ENCODE measurements around the gene COL9A3.

Gene COL9A3

DNA sequence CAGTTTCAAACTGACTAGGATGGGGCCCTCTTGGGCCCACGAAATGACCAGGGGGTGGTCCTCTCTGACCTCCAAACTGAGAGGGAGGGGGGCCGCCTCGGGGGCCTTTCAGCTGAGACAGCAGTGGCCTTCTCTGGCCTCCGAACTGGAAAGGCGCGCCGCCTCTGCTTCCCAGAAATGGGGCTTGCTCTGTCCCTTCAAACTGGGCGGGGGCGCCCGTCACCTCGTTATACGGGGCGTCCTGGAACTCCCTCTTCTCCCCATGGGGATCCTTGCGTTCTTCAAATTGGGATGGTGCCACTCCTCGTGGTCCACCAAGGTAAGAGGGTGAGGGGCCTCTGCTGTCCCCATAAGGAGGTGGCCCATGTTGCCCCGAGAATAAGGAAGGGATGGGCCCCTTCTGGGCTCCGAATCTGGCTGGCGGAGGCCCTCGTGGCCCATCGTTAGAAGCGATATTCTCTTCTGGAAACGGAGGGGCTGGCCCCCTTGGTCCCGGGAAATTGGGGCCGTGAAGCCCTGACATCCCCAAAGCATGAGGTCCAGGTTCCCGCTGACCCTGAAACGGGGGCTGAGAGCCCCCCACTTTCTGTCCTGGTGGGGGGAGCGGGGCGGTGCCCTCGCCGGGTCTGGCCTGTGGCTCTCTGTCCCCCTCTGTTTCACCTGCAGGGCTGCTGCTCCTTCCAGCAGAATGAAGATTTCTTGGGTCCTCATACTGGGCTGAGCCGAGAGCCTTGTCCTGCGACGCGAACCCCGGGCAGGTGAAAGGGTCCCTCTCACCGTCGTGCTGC is 63.5 kb downstream of the COL9A3 start:
- no peak for TF ChIP-seq CTCF (IDR thresholded peaks at IDR 0.05; ENCODE audit: extremely low read depth, missing control alignments)
- no peak for DNase-seq (ENCODE audit: low spot score)

- TF ChIP-seq CTCF (IDR thresholded peaks at IDR 0.05; ENCODE audit: extremely low read depth, missing control alignments): no peak
- DNase-seq (ENCODE audit: low spot score): no peak
These were observed 64.2 kb downstream of the COL9A3 start for GRCh38 chr20:62880935-62881661.

DNA sequence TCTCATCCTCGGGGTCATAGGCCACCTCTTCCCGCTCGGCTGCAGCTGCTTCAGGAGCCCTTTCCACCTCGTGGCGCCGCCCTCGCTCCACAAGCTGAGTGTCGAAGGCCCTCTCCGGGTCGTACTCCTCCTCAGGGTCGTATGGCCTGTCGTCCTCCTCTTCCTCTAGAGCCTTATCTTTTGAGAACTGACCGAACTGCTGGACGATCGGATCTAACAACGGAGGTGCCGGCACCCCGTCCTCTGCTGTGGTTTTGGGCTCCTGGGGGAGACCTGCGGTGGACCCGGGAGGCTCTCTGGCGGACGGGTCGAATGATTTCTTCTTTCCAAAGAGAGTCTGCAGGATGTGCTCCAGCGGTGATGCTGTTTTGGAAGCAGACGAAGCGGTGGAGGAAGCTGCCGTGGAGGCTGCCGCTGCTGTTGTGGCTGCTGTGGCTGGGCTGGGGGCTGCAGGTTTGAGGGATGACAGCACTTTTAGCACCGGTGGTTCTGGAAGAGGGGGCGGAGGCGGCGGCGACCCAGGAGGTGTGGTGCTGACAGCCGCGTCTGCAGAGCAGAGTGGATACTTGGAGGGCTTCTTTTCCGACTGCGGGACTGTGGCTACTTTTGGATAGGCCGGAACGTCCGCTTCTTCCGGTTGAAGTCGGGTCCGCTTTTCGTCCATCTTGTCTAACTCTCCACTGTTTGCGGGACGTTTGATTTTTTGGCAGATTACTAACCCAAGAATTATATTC is 65.0 kb downstream of the COL9A3 start:
- DNase-seq (ENCODE audit: low spot score): no peak
- TF ChIP-seq CTCF (IDR thresholded peaks at IDR 0.05; ENCODE audit: extremely low read depth, missing control alignments): no peak

DNA sequence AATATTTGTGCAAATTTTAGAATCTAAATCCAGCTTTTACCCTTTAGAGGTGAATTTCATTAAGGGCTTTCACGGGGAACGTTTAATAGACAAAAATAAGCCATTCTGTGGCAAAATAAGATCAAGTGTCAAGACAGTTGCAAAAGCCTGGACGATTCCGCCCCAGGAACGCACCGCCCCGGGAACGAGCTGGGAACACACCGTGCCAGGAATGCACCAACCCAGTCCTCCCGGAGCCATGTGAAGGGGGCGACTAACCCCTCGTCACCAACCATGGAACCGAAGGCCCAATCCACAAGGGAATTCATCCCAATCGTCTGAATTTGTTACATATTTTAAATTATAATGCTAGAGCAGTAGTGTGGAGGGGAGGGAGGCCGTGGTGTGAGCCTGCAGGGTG is 65.6 kb downstream of the COL9A3 start:
- no peak for DNase-seq (ENCODE audit: low spot score)
- no peak for TF ChIP-seq CTCF (IDR thresholded peaks at IDR 0.05; ENCODE audit: extremely low read depth, missing control alignments)

DNA sequence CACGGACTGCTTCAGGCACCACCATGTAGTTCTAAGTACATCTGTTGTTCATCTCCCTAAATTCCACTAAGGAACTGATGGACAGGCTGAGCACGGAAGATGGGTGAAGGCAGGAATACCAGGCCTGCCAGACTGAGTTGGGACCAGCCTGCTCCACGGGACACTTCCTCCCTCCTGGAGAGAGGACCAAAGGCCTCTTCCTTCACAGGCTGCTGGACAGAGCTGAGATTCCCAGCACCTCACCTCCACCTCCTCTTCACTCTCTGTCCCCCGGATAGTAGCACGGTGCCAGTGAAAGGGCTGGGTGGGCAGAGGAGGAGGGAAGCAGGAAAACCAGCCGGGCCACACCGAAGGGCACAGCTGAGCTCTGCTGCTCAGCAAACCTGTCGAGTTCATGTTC is 67.7 kb downstream of the COL9A3 start:
- DNase-seq (ENCODE audit: low spot score): no peak
- no peak for TF ChIP-seq CTCF (IDR thresholded peaks at IDR 0.05; ENCODE audit: extremely low read depth, missing control alignments)

GRCh38 chr20:62885046-62885895 is 68.4 kb downstream of the COL9A3 start:
- no peak for TF ChIP-seq CTCF (IDR thresholded peaks at IDR 0.05; ENCODE audit: extremely low read depth, missing control alignments)
- DNase-seq (ENCODE audit: low spot score): no peak
